NCI-H2029 treated with DMSO at 0.1 percent for 48 hours (cell line): Measurements from ENCODE around the gene SPOCK1.
"Not testable (repeated sequence)": the region's sequence is repeated elsewhere in the genome, so short reads cannot be mapped to it uniquely, and the experiment has no call there.

Experiments
- DNase-seq: peaks from one replicate; lab custom pipeline; 2025; lab: John Stamatoyannopoulos, UW

Gene SPOCK1

DNA sequence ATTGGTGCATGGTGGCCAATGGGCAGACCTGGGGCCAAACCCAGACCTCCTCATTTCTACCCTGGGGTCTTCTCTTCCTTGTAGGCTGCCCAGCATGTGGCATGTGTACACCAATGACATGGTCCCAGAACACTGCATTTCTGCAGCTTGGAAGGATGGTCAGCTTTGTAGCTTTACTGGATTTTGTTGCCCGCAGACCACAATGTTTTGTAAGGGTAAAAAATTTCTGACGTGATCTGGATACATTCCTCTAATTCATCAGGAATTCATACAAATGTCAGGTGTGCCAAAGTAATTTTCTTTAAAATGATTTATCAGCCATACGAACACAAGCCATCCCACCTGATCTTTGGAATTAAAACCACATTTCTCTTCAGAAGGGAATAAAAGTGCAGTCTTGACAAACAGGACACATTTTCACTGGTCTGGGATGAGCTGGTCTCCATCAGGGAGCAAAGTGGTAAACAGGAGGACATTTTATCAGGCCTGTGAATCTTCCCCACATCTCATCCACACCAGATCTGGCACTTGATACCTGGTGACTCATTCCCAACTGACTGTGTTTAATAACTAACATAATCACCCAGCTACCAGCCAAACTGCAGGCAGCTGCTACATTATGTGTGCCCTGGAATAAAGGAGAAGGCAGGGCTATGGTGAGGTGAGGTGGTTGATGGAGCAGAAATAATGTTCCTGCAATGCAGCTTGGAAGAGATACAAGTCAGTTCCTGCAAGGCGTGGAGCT lies 103.9 kb downstream of the SPOCK1 start:
- no peak for DNase-seq

DNA sequence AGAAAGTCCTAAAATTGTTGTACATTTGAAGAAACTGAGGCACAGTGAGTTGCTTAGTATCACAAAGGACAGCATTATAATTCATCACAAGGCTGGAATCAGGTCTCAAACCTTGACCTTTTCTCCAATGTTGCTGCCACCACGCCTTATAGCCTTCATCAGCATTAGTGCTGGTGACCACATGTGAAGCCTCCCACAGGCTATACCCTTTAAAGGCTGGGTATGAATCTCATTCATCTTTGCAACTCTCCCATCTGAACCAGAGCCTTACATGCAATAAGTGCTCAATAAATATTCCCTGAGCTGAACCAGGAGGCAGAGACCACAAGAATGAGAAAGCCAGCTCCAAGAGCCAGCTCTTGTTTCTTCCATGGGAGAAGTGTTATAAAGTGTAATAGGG lies 104.7 kb downstream of the SPOCK1 start:
- no peak for DNase-seq

DNA sequence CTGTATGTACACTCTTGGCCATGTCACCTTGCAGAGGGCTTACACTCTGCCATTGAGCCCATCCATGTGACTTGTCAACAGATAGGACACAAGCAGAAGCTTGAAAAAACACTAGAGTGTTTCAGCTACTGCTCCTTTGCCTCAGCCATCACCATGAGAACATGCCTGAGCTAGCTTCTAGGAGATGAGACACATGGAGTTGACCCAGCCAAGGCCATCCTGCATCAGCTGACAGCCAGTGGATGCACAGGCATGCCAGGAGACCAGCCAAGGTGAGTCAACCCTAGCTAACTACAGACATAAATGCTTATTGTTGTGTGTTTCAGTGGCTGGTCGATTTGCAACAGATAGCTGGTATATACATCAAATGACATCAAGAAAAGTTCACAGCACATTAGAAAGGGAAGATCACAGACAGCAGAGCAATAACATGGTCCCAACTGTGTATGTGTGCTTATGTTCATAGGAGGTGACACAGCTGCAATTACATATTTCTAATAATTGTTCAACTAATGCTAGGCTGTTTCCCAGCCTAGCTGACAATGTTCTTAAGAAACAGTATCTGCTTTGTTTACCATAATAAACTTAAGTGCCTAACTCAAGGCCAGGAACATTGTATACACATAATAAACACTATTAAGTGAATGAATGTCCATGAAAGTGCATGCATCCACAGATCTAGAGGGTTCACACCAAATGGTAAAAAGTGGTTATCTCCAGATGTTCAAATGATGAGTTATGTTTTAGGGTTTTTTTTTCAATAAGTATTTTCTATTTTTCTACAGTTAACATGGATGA lies 105.7 kb downstream of the SPOCK1 start:
- DNase-seq = no peak

DNA sequence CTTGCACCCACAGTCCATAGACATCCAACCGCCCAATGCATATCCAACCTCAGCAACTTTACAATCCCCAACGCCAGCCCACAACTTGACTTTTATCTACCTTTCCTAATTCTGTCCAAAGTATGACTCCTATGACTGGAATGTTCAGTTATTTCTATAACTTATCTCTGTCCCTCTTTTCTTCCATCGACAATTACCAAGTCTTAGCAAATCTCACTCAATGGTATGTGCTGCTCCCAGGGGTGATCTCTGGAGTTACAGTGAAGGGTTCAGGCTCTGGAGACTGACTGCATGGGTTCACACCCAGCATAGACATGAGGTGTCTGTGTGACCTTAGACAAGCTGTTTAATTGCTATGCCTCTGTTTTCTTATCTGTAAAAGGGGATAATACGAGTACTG lies 106.9 kb downstream of the SPOCK1 start:
- DNase-seq = no peak

DNA sequence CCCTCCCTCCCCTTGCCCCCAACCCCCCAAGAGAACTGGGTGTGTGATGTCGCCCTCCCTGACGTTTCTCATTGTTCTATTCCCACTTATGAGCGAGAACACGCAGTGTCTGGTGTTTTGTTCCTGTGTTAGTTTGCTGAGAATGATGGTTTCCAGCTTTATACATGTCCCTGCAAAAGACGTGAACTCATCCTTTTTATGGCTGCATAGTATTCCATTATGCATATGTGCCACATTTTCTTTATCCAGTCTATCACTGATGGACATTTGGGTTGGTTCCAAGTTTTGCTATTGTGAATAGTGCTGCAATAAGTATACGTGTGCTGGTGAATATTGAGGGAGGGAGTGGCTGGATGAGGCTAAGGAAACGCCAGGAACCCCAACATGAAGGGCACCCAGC lies 108.1 kb downstream of the SPOCK1 start:
- DNase-seq = not testable (repeated sequence)

DNA sequence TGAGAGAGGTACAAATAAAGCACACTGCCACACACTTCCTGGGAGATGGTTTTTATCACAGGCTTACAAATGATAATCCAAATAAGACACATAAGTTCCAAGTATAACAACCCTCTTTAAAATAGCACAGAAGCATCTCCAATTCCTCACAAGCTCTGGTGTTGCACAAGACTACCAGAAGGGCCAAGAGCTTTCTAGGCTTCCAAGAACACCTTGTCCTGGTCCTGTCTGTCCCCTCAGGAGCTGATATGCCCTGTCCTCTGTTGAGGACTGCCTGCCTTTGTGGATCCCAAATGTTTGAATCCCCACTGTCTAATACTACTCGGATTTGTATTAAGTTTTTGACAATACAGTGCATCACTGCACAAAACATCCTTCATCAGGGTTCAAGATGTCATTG lies 110.1 kb downstream of the SPOCK1 start:
- DNase-seq = no peak

DNA sequence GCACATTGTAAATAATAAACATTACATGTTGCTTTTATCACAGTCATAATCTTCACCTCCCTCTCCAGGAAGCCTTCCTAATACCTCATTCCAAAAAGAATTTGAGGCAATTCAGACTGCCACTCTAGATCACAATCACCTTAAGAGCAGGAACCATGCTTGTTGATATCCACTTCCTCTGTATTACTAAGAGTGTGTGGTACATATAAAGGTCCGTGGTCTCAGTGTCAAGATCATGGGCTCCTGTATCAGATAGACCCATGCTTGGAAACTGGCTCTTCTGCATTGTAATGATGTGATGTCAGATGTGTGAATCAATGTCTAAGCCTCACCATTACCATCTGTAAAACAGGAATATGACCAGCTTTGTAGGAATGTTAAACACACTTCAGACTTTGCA lies 114.1 kb downstream of the SPOCK1 start:
- no peak for DNase-seq

DNA sequence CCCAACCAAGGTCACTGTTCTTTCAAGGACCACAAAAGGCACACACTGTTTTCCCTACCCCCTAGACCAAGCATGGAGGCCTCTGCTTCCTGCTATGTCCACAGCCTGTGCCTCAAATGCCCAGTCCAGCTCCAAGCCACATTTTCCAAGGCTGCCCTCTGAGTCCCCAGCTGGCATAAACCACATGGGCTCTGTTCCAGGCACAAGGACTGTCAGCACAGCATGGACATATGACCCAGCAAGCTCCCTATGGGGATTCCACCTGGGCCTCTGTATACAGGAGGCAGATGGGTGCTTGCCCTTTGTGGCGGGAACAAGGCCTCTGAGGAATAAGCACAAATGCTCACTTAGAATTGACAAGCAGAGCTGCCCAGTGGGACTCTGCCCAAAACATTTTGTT lies 115.2 kb downstream of the SPOCK1 start:
- DNase-seq = no peak

DNA sequence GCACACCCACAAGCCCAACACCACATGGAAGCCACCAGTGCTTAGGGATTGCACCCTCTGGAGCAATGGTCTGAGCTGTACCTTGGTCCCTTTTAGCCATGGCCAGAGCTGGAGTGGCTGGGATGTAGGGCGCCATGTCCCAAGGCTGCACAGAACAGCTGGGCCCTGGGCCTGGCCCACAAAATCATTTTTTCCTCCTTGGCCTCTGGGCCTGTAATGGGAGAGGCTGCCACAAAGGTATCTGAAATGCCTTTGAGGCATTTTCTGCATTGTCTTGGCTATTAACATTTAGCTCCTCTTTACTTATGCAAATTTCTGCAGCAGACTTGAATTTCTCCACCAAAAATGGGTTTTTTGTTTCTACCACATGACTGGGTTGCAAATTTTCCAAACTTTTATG lies 117.6 kb downstream of the SPOCK1 start:
- no peak for DNase-seq

DNA sequence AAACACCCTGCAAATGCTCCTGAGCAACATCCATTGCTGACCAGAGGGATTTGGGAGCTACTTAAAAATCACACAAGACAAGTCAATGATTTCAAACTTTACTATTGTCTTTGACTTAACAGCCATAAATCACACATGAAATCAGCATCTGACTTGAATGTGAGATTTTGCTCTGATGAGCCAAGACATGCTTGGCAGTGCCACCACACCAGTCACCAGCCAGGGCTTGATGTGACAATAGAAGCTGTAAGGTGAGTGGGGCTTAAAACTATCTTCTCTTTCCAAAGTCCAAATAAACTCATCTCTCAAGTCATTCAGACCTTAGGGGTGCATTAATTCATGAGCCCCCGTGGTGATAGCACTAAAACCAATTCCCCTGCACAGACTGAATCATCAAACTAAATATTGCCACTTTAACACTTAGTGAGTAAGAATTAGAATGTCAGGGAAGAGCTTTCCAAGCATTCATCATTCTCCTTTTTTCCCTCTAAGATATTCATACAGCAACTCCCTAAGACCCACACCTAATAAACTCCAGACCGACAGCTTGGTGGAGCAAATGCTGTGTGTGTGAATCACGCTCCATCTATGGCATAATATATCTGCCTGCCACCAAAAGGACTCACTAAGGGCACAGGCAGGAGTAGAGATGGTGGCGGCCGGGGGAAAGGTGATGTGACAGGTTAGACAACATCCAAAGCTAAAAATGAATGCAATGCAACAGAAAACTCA lies 119.4 kb downstream of the SPOCK1 start:
- DNase-seq = no peak

DNA sequence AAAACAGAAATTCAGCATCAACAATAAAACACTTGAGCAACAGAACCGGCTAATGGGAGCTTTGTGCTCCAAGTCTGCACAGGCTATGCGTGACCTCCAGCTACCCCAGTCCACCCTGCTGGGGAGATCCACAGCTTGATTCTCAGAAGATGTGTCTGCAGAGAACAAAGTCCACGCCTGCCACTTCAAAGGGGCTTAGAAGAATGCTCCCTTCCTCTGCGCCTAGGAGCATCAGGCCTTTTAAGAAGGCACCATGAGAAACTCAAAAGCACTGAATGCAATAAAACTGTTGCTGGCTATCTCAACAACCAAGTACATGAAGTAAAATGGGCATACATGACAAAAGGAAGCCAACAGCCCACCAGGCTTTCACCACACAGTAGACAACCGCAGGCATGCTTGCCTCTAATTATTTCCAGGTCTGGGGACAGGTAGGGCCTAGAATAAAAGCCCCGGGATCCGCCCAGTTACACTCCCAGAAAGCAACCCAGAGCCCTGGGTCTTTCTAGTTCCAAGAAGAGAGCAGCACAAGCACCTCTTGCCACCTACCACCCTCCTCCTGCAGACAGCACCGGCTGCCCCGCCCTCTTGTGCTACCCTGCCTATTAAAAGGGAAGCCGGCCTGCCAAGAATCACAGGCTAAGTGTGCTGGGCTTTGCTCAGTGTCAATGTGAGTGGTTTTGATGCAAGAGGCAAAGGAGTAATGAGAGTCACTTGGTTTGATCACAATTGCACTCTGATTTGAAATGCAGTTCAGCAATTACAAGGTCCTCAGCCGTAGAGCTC lies 123.2 kb downstream of the SPOCK1 start:
- DNase-seq = peak; percentile 94

DNA sequence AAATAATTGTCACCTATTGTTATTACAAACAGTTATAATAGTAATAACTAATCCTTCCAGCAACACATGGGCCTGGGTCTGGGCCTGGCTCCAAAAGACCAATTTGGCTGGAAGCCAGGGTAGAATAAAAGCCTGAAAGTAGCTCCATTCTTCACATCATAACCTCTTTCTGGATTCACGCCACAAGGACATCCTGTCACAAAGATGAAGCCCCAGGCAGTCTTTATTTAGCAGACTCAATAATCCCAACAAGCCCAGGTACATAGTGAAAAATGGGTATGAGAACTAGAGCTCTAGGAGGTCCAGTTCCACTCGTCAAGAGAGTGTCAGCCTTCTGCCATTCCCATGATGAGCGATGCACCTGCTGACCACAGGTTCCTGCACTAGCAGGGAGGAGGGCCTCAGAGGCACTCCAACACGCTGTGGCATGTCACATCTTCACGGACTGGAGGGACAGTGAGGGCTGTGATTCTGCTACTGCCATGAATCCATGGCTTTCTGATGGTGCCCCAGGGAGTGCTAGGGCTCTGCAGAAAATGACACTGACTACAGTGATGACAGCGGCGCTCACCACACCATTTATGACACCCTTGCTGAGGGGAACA lies 124.9 kb downstream of the SPOCK1 start:
- DNase-seq = peak; percentile 77

DNA sequence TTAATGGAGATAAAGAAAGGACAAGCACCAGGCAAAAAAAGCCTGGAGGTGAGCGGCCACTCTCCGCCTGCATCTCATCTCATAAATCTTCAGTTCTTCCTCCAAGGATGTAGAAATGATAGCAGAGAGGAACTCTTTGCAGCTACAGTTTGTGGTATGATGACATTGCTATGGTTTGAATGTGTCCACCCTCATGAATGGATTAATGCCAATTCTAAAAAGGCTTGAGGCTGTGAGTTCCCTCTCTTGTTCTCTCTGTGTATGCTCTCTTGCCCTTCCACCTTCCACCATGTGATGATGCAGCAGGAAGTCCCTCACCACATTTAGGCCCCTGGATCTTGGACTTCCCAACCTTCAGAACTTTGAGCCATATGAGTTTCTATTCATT lies 126.4 kb downstream of the SPOCK1 start:
- DNase-seq = no peak

DNA sequence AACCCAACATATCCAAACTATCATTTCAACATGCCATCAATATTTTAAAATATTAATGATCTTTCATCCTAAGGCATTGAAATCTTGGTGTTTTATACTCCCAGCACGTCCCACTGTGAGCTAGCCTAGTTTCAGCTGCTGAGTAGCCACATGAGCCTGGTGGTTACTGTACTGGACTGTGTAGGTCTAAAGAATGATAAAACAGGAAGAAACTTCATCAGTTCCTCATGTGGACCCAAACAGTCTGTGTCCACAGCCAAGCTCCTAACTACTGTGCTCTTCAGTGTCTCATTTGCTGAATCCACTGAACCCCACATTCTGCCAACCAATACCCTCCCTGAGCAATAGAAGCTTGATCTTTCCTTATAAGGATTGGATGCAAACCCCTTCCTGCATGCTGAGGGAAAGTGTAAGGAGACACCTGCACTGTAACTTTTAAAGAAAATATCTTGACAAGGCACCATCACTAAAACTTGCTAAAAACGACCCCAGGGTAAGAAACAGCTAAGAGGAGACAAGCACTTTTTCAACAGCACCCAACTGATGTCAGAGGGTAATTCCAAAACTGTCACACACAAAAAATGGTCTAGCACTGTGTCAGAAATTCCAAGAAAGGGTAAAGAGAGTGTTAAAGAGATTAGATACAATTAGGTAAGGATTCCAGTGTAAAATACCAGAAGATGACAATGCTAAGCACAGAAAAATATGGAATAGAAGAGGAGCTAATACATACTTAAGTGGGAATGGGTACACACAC lies 126.9 kb downstream of the SPOCK1 start:
- no peak for DNase-seq

DNA sequence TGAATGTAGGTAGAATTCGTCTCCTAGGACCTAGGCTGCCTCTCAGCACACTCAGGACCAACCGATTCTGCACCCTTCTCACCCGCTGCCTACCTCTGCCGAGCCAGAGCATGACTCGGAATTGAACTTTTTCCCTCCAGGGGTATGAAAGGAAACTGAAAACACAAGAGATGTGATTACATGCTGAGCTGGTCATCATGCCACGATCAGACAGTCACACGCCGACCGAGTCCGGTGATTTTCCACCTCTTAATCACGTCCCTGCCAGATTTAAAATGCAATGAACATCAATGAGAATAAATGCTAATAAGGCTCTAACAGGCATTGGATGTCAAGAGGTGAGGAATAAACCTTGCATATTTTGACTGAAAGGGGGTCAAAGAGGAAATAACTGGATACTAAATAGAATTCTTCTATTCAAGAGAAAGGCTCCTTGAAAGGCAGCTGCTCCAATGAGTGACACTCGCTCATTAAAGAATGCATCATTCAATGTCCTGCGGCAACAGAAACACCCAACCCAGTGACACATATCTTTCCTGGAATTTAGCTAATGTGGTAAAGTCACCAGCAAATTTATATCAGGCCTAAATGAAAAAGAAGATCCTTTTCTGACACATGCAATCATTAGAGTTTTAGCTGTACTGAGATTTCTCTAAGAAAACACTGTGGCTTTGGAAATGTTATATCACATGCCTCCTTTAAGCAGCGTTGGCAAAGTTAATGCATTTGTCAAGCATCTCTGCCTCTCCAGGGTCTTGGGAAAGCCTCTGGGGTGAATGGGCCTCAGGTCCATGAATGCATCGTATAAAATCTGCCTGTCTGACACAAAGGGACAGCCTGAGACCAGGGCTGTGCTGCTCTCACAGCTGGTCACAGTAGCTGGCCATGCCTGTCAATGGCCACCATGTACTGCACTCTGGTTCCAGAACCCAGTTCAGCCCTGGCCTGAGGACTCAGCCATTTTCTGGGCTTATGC lies 128.7 kb downstream of the SPOCK1 start:
- DNase-seq = no peak

DNA sequence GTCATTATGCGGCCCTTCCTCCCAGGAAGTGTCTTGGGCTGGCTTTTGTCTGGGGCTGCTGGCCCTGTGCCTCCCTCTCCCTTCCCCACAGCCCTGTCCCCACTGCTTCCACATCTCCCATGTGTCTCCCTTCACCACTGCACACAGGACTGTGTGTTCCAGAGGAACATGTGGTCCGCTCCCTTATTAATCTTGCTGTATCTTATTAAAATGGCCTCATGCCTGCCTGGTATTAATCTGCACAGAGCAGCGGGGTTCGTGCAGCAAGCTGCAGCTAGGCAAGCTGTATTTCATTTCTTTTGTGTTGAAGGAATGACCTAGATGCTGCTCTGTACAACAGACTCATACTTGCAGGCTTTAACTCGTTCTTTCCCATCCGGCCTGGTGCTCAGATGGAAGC lies 130.5 kb downstream of the SPOCK1 start:
- no peak for DNase-seq

DNA sequence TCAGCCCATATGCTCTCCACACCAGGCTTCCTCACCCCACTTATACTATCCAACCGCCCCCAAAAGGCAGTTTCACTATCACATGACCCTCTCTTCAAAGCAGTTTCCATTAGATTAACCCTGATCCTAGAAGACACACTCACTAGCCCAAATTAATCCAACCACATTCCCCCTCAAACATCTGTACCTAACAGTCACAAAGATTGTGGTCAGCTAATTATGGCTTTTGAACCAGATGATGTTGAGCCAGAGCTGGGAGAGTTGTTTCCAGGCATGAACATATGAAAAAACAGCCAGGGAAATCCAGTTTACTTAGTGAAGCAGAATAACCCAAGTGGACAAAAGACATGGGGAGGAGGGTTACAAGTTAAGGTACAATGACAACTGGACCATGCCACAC lies 131.2 kb downstream of the SPOCK1 start:
- no peak for DNase-seq

DNA sequence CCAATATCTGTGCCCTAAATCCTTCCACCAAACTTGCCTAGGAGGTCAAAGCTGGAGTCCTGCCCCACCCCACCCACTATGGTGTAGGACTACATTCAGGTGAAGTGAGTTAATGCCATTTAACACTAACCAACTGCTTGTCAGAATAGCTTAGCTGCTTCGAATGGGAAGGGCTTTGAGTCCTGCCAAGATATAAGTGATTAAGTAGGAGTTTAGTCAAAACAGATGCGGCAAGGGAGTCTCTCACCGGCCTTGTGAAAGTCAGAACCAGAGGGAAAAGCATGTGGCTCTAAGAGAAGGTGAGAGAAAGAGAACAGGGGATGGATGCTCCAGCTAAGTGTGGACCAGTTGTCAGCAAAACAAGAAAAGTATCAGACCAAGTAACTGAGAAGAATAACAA lies 132.6 kb downstream of the SPOCK1 start:
- no peak for DNase-seq

DNA sequence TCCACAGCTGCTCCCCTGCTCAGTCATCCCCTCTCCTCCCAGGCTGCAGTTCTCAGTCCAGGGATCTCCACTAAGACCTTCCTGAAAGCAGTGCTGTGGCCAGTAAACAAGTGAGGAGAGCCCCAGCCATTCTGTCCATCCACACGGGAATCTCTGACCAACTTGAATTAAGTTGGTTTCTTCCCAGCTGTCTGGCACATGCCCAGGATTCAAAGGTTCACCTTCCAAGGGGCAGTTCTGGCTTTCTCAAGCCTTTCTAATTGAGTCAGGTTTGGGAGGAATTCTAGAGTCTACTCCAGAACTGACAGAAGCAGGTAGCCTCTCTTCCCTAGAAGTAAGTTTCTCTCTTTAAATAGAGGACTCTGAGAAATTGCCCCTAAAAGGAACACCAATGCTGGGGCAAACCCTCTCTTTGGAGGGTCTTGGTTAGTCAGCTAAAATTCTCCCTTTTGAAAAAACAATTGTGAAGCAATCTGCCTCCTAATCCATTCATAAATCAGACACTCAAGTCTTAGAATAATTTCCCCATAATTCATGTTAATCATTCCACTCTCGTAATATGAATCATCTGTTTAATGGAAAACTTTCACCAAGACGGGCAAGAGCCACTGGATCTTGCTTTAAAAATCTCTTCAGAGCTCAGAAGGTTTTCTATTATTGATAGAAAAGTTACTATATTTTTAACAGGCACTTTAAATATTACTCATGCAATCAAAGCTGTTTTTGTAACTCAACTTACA lies 133.8 kb downstream of the SPOCK1 start:
- DNase-seq = no peak
